ENCODE measurements around the gene NDUFAF3. TPM values are rescaled to one million over a fixed set of nuclear protein-coding genes. Genes with fewer than 3 reads are reported as not detected.

NDUFAF3 gene
- polyA plus RNA-seq, 3 donors, result 42.1 to 93.4 (median 88.8) TPM

DNA sequence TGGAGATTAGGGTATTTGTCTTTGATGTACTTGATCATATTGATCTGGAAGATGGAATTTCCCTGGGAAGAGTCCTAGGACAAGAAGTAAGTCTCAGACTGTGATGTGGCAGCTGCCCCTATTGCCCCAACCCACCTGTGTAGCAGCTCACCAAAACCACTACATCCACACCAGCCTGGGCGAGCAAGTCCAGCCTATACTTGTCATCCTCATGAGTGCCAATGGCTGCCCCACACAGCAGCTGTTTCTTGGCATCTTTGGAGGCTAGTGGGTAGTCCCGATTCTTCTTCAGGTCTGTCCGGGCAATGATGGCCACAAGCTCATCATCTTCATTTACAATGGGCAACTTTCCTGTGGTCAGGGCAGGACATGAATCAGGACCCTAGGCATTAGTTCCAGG lies 4.6 kb downstream of the NDUFAF3 start:
- peaks cover 26 to 33% of the 10 kb centered on the region in 2 donors for H3K4me1 ChIP-seq (ENCODE audit: control insufficient read depth in 1 of 2, insufficient read depth in 2 of 2, low read length in 2 of 2)
- no CpG with 5 or more reads among the region's 3 CpGs for WGBS (ENCODE audit: insufficient coverage)
- peak overlapping the region in 2 of 7 donors; percentile 57 to 73 for H3K27ac Mint-ChIP-seq
- H3K36me3 ChIP-seq (replicated peaks in 1 of 2; ENCODE audit: control insufficient read depth in 1 of 2, insufficient read depth in 2 of 2, low read length in 2 of 2), result peaks cover 46 to 57% of the 10 kb centered on the region in 2 donors
- no peak for DNase-seq
- peaks cover 51% of the 10 kb centered on the region for H3K79me2 ChIP-seq (ENCODE audit: insufficient read depth, low read length)
- no peak overlapping the region for H3K4me2 ChIP-seq (replicated peaks; ENCODE audit: extremely low read depth, low read length, poor library complexity, severe bottlenecking)
- no peaks in the 10 kb centered on the region for H3K9me3 Mint-ChIP-seq
- H3K9me3 ChIP-seq (replicated peaks in 1 of 2; ENCODE audit: control insufficient read depth in 1 of 2, insufficient read depth in 1 of 2, low read length in 2 of 2), result no peaks in the 10 kb centered on the region
- H4K20me1 ChIP-seq (ENCODE audit: insufficient read depth, low read length), result no peaks in the 10 kb centered on the region
- H3K9ac ChIP-seq (ENCODE audit: insufficient read depth, low read length, poor library complexity, severe bottlenecking), result no peak overlapping the region
- no peak overlapping the region for H2AFZ ChIP-seq (ENCODE audit: insufficient read depth, low read depth, low read length, poor library complexity, severe bottlenecking)
- H3K4me3 ChIP-seq (replicated peaks in 1 of 3; ENCODE audit: low read depth in 2 of 3, low read length in 3 of 3), result no peak overlapping the region
- H3K27me3 ChIP-seq (ENCODE audit: control insufficient read depth in 2 of 2, insufficient read depth in 2 of 2, low read length in 2 of 2), result no peaks in the 10 kb centered on the region
- H3K4me1 Mint-ChIP-seq, result peaks cover 34% of the 10 kb centered on the region
- intact Hi-C loops (cut with micrococcal nuclease), result no loop called here
- H3K27me3 Mint-ChIP-seq (ENCODE audit: low read depth in 3 of 3), result no peaks in the 10 kb centered on the region
- H3K27ac ChIP-seq (ENCODE audit: low read depth in 1 of 2, low read length in 2 of 2), result peak overlapping the region in 1 of 2 donors; percentile 11
- H3K4me3 Mint-ChIP-seq, result no peak overlapping the region
- TF ChIP-seq, protein P1, sequence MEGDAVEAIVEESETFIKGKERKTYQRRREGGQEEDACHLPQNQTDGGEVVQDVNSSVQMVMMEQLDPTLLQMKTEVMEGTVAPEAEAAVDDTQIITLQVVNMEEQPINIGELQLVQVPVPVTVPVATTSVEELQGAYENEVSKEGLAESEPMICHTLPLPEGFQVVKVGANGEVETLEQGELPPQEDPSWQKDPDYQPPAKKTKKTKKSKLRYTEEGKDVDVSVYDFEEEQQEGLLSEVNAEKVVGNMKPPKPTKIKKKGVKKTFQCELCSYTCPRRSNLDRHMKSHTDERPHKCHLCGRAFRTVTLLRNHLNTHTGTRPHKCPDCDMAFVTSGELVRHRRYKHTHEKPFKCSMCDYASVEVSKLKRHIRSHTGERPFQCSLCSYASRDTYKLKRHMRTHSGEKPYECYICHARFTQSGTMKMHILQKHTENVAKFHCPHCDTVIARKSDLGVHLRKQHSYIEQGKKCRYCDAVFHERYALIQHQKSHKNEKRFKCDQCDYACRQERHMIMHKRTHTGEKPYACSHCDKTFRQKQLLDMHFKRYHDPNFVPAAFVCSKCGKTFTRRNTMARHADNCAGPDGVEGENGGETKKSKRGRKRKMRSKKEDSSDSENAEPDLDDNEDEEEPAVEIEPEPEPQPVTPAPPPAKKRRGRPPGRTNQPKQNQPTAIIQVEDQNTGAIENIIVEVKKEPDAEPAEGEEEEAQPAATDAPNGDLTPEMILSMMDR (IDR thresholded peaks at IDR 0.05), result no peak
- peaks cover 48 to 50% of the 10 kb centered on the region in 2 donors for H3K36me3 Mint-ChIP-seq

DNA sequence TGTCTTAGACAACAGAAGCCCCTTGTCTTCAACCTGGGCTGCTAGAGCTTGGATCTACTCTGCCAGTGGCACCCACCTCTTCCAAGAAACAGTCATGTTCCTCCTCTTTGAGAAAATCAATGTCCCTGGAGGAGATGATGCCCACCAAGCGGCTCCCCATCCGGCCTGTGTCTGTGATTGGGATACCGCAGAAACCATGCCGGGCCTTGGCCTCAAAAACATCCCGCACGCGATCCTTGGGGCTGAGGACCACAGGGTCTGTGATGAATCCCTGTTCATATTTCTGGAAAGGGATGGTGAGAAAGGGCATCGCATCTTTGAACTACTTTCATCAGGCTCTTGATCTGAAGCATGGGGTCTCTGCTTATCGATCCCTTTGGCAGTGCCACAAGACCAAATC lies 5.7 kb downstream of the NDUFAF3 start:
- WGBS (ENCODE audit: insufficient coverage), result 100% methylated on average over 7 of the region's 9 CpGs

More for the DNA sequence above, 5.7 kb downstream of the NDUFAF3 start:
- H3K4me1 Mint-ChIP-seq, result peaks cover 32% of the 10 kb centered on the region
- H3K79me2 ChIP-seq (ENCODE audit: insufficient read depth, low read length), result peaks cover 42% of the 10 kb centered on the region
- no peak overlapping the region for H3K4me3 Mint-ChIP-seq
- H3K4me2 ChIP-seq (replicated peaks; ENCODE audit: extremely low read depth, low read length, poor library complexity, severe bottlenecking), result no peak overlapping the region
- peaks cover 21 to 28% of the 10 kb centered on the region in 2 donors for H3K4me1 ChIP-seq (ENCODE audit: control insufficient read depth in 1 of 2, insufficient read depth in 2 of 2, low read length in 2 of 2)
- H3K9me3 Mint-ChIP-seq, result no peaks in the 10 kb centered on the region
- intact Hi-C loops (cut with micrococcal nuclease), result no loop called here
- peaks cover 57 to 68% of the 10 kb centered on the region in 2 donors for H3K36me3 ChIP-seq (replicated peaks in 1 of 2; ENCODE audit: control insufficient read depth in 1 of 2, insufficient read depth in 2 of 2, low read length in 2 of 2)
- peaks cover 59 to 60% of the 10 kb centered on the region in 2 donors for H3K36me3 Mint-ChIP-seq
- DNase-seq, result no peak
- H2AFZ ChIP-seq (ENCODE audit: insufficient read depth, low read depth, low read length, poor library complexity, severe bottlenecking), result no peak overlapping the region
- no peak overlapping the region for H3K9ac ChIP-seq (ENCODE audit: insufficient read depth, low read length, poor library complexity, severe bottlenecking)
- no peak overlapping the region for H3K4me3 ChIP-seq (replicated peaks in 1 of 3; ENCODE audit: low read depth in 2 of 3, low read length in 3 of 3)
- no peaks in the 10 kb centered on the region for H4K20me1 ChIP-seq (ENCODE audit: insufficient read depth, low read length)
- H3K27ac ChIP-seq (ENCODE audit: low read depth in 1 of 2, low read length in 2 of 2), result no peak overlapping the region
- no peaks in the 10 kb centered on the region for H3K9me3 ChIP-seq (replicated peaks in 1 of 2; ENCODE audit: control insufficient read depth in 1 of 2, insufficient read depth in 1 of 2, low read length in 2 of 2)
- H3K27ac Mint-ChIP-seq, result peak overlapping the region in 3 of 7 donors; percentile 7 to 88 (median 7)
- no peaks in the 10 kb centered on the region for H3K27me3 Mint-ChIP-seq (ENCODE audit: low read depth in 3 of 3)
- no peaks in the 10 kb centered on the region for H3K27me3 ChIP-seq (ENCODE audit: control insufficient read depth in 2 of 2, insufficient read depth in 2 of 2, low read length in 2 of 2)
- TF ChIP-seq, protein P1 (IDR thresholded peaks at IDR 0.05), result no peak
